GM10266 (cell line): ENCODE results near the gene PON1.

ENCODE experiments used
- DNase-seq: peaks from one replicate; pipeline ENCODE4 v3.0.0; 2012; ENCODE audit errors: extremely low spot score
- CTCF ChIP-seq: IDR thresholded peaks from 2 replicates; pipeline ENCODE4 v1.5.1; 2012; ENCODE audit warnings: mild to moderate bottlenecking, low read depth; ENCODE audit not compliant: control insufficient read depth, insufficient read depth; ENCODE audit errors: missing control alignments

Gene PON1

GRCh38 chr7:95324431-95324830 lies at the start of gene PON1:
Gene PON1, minus strand, starts transcription at chr7:95324532. Its CDS starts 57 bp downstream, at chr7:95324475.
- peak; percentile 21 for DNase-seq
- TF ChIP-seq CTCF: no peak

GRCh38 chr7:95373323-95373722 lies 49.0 kb upstream of the PON1 start:
- no peak for TF ChIP-seq CTCF
- DNase-seq: no peak

- no peak for DNase-seq
- TF ChIP-seq CTCF: no peak
Observed at GRCh38 chr7:95368235-95368634, 43.9 kb upstream of the PON1 start.

GRCh38 chr7:95367606-95368005 lies 43.3 kb upstream of the PON1 start:
- no peak for DNase-seq
- no peak for TF ChIP-seq CTCF

- no peak for TF ChIP-seq CTCF
- no peak for DNase-seq
Observed at GRCh38 chr7:95365151-95365550, 40.8 kb upstream of the PON1 start.

GRCh38 chr7:95357623-95358022 lies 33.3 kb upstream of the PON1 start:
- DNase-seq: no peak
- no peak for TF ChIP-seq CTCF

GRCh38 chr7:95342642-95343307 lies 18.4 kb upstream of the PON1 start:
- DNase-seq: no peak
- TF ChIP-seq CTCF: no peak
